Activated CD4-positive, alpha-beta memory T cell treated with anti-CD3 and anti-CD28 coated beads for 36 hours (primary cell): Measurements from ENCODE around the gene CCDC57. TPM values are rescaled to one million over a fixed set of nuclear protein-coding genes. Genes with fewer than 3 reads are reported as not detected.

ENCODE experiments used
- CTCF ChIA-PET: fragments of 350-600 bp; sonication (Branson Sonifier 250); formaldehyde crosslinking; loops from one replicate; lab custom pipeline; 2021; ENCODE audit warnings: antibody characterized with exemption, inconsistent platforms; lab: Charles Lee
- POLR2A ChIA-PET: fragments of 350-600 bp; sonication (Branson Sonifier 250); formaldehyde crosslinking; loops from one replicate; lab custom pipeline; 2021; ENCODE audit warnings: antibody characterized with exemption; lab: Charles Lee
- DNase-seq: peaks from one replicate; pipeline ENCODE4 v3.0.0-alpha.2; 2020
- H3K27ac Mint-ChIP-seq: one replicate; pipeline ENCODE4 v1.8.0; 2021; ENCODE audit warnings: mixed read lengths
- H3K27me3 Mint-ChIP-seq: one replicate; pipeline ENCODE4 v1.8.0; 2021; ENCODE audit warnings: mixed read lengths
- H3K36me3 Mint-ChIP-seq: one replicate; pipeline ENCODE4 v1.8.0; 2021; ENCODE audit warnings: mixed read lengths
- H3K4me1 Mint-ChIP-seq: one replicate; pipeline ENCODE4 v1.8.0; 2021; ENCODE audit warnings: low read depth, mixed read lengths
- H3K4me3 Mint-ChIP-seq: one replicate; pipeline ENCODE4 v1.8.0; 2021; ENCODE audit warnings: mild to moderate bottlenecking, mixed read lengths
- H3K9me3 Mint-ChIP-seq: one replicate; pipeline ENCODE4 v1.8.0; 2021; ENCODE audit warnings: mixed read lengths
- intact Hi-C: fragments of 100-400 bp; cut with micrococcal nuclease; formaldehyde crosslinking; loops from one replicate; pipeline ENCODE4 v1.15.1; 2023
- total RNA-seq, 2 experiments: library from RNA; stranded (reverse); gene quantifications; one replicate each; pipeline ENCODE4 v1.2.3, GENCODE V29; 2021

Gene CCDC57
- total RNA-seq, 2 experiments from 2014 or later = 49.6 to 51.7 TPM

DNA sequence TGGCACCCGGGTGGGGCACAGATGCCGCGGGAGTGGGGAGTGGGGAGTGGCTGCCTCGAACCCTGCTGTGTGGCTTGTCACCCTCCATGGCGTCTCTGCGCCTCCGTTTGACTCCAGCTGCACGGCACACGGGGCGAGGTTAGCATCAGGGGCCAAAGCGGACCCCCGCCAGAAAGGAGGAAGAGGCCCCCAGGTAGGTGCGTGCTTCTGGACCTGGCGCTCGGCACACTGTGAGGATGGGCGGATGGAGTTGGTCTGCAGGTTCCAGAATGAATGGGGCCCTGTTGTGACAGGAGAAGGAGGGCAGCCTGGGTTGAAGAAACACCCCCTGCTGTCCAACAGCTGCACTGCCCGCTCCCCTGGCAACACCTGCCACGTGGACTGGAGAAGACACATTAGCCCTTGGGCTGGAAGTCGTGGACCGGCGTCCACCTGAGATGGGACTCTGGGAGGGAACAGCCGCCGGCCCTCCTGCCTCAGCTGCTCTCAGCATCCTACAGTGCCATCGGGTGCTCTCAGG is 105.2 kb downstream of the CCDC57 start:
- peak; percentile 37 for DNase-seq
- Mint-ChIP-seq H3K4me3 (no peak overlapping the region), H3K9me3 (no peaks in the 10 kb centered on the region), H3K36me3 (peaks cover 1% of the 10 kb centered on the region), H3K27me3 (no peaks in the 10 kb centered on the region), H3K4me1 (peaks cover 29% of the 10 kb centered on the region), H3K27ac (peak overlapping the region; percentile 96)
- intact Hi-C loops = no loop called here
- ChIA-PET POLR2A (interaction anchor here (0.5 to 1.6 kb wide), 4 partner anchors 9 to 94 kb away, joined by 3 to 8 read pairs (median 4); partner anchors contain the start of genes CENPX, FASN and LRRC45), CTCF (interaction anchor here (1.5 kb wide), 2 partner anchors 45 to 47 kb away, joined by 7 to 11 read pairs; no protein-coding TSS in a partner anchor)

DNA sequence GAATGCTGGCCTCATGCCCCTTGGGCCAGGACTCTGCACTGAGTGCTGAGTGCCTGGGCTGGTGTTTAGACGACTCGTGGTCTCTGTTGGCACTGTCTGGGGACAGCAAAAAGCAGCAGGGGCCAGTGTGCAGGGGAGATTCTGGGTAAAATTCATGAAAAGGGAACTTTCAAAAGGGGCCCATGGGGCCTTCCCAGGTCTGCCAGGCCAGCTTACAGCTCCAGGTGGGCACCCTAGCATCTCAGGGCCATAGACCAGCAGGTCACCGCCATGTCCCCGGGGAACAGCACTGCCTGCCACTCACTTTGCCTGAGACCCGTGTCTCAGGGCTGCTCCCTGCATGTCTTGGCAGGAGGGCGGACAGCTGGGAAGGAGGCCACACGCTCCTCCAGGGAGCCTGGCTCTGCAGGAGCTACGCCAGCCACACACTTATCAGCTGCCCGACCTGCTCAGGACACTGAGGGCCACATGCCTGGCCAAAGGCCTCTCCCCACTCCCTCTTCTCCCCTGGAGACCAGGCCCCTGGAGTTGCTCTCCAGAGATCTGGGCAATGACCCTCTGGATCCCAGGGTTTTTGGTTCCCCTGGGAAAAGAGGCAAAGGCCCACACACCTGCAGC is 105.8 kb downstream of the CCDC57 start:
- H3K27ac Mint-ChIP-seq = peak overlapping the region; percentile 96
- ChIA-PET CTCF (interaction anchor here (0.8 to 2.6 kb wide), 11 partner anchors 8 to 178 kb away, joined by 3 to 14 read pairs (median 6); partner anchors contain the start of genes DCXR and FASN), POLR2A (interaction anchor here (0.5 to 1.6 kb wide), 8 partner anchors 8 to 170 kb away, joined by 3 to 8 read pairs (median 4); partner anchors contain the start of genes CENPX, FASN, LRRC45 and PYCR1)
- H3K36me3 Mint-ChIP-seq = peaks cover 1% of the 10 kb centered on the region
- H3K9me3 Mint-ChIP-seq = no peaks in the 10 kb centered on the region
- peaks cover 29% of the 10 kb centered on the region for H3K4me1 Mint-ChIP-seq
- H3K4me3 Mint-ChIP-seq = peak overlapping the region; percentile 89
- intact Hi-C loops = loop anchor here (1.0 kb wide), 1 partner anchor 8 kb away; the partner anchor contains the start of gene FASN
- no peak for DNase-seq
- no peaks in the 10 kb centered on the region for H3K27me3 Mint-ChIP-seq

DNA sequence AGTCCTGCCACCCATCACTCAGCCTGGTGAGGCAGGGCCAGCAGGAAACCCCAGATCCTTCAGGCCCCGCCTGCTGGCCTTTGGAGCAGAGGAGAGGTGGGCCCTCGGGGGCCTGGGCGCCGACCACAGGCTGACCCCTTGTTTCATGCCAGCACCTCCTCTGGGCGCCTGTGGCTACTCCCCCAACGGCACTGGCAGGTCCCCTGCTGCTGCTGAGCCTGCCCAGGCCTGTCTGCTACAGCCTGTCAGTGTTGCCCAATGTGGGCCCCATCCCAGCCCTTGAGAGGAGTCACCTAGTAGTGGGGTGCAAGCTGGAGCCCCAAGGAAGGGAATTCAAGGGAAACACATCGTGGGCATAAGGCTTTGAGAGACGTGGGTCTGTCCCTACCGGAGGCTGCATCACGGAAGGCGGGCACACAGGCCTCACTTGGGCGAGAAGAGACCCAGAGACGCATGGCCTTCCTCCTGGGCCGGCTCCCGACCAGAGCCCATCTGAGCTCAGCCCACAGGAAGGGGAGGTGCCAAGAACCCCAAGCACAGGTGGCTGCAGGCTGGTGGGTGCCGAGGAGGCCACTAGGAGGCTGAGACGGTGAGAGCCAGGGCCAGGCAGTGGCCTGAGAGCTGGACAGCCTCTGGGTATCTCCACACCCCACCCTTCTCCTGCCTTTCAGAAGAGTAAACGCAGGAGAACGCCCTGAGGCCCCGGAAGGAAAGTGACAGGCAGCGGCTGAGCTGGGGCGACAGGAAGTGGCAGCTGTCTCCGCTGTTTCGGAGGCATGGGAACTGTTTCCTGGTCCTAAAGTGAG is 106.6 kb downstream of the CCDC57 start:
- H3K9me3 Mint-ChIP-seq = no peaks in the 10 kb centered on the region
- ChIA-PET CTCF (interaction anchor here (0.8 to 2.6 kb wide), 12 partner anchors 8 to 178 kb away, joined by 3 to 14 read pairs (median 5); partner anchors contain the start of genes DCXR and FASN), POLR2A (interaction anchor here (1.0 to 1.6 kb wide), 7 partner anchors 8 to 169 kb away, joined by 3 to 8 read pairs (median 3); partner anchors contain the start of genes CENPX, FASN, LRRC45 and PYCR1)
- peak; percentile 78 for DNase-seq
- intact Hi-C loops = loop anchor here (1.0 kb wide), 1 partner anchor 8 kb away; the partner anchor contains the start of gene FASN
- peaks cover 29% of the 10 kb centered on the region for H3K4me1 Mint-ChIP-seq
- peaks cover 1% of the 10 kb centered on the region for H3K36me3 Mint-ChIP-seq
- peak overlapping the region; percentile 89 for H3K4me3 Mint-ChIP-seq
- H3K27me3 Mint-ChIP-seq = no peaks in the 10 kb centered on the region
- H3K27ac Mint-ChIP-seq = peak overlapping the region; percentile 96

DNA sequence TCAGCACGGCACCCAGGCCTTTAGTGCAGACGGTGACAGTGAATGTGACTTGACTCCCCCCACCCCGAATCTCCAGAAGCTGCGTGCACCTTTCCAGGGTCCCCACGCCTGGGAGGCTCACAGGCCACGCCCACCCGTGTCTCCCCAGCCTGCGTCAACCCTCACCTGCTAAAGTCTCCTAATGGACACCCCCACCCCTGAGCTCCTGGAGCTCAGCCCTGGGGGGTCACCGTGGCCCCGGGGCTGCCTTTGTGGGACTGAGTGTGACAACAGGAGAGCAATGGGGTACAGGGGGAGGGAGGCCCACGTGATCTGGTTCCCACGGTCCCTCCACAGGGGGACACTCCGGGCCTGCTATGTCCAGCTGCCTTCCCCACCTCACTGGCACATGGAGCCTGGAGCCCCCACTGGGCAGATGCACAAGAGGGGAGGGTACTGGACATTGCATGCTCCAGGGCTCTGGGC is 107.2 kb downstream of the CCDC57 start:
- ChIA-PET CTCF (interaction anchor here (1.0 to 2.6 kb wide), 8 partner anchors 16 to 177 kb away, joined by 3 to 14 read pairs (median 6); partner anchors contain the start of gene DCXR), POLR2A (interaction anchor here (1.0 to 1.6 kb wide), 4 partner anchors 7 to 100 kb away, joined by 3 to 8 read pairs (median 3); partner anchors contain the start of gene FASN)
- intact Hi-C loops = no loop called here
- peaks cover 1% of the 10 kb centered on the region for H3K36me3 Mint-ChIP-seq
- H3K9me3 Mint-ChIP-seq = no peaks in the 10 kb centered on the region
- H3K4me3 Mint-ChIP-seq = peak overlapping the region; percentile 89
- DNase-seq = no peak
- peak overlapping the region; percentile 96 for H3K27ac Mint-ChIP-seq
- H3K27me3 Mint-ChIP-seq = no peaks in the 10 kb centered on the region
- H3K4me1 Mint-ChIP-seq = peaks cover 29% of the 10 kb centered on the region

DNA sequence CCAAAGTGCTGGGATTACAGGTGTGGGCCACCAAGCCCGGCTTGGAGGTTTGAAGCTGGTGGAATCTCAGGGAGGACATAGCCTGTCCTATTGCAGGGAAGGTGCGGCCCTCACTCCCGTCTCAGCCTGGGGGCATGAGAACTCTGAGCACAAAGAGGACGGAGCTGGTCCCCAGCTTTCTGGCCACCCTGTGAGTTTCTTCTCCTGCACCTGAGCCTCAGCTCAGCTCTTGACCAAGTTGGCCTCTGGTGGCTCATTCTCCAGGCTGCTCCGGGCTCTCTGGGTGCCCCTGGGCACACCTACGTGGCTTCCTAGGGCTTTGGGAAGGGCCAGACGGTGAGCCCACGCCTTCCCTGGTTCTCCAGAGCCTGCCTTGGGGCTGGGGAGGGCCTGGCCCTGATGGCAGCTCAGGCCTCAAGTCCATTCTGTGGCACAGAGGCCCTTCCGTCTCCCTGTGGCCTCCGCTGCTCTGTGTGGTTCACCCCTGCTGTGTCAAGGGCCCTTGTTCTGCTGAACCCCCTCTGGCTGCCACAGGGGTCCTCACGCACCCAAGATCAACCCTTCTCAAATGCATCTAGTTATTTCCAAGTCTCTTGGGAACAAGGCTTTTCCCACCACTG is 107.7 kb downstream of the CCDC57 start:
- H3K4me3 Mint-ChIP-seq = peak overlapping the region; percentile 89
- peaks cover 1% of the 10 kb centered on the region for H3K36me3 Mint-ChIP-seq
- H3K27me3 Mint-ChIP-seq = no peaks in the 10 kb centered on the region
- CTCF ChIA-PET = interaction anchor here (1.8 to 2.6 kb wide), 3 partner anchors 17 to 75 kb away, joined by 6 to 14 read pairs (median 7); partner anchors contain the start of gene DCXR
- H3K27ac Mint-ChIP-seq = peak overlapping the region; percentile 96
- intact Hi-C loops = no loop called here
- DNase-seq = no peak
- peaks cover 28% of the 10 kb centered on the region for H3K4me1 Mint-ChIP-seq
- POLR2A ChIA-PET = interaction anchor here (1.9 kb wide), 1 partner anchor 9 kb away, joined by 5 read pairs; no protein-coding TSS in a partner anchor
- H3K9me3 Mint-ChIP-seq = no peaks in the 10 kb centered on the region

DNA sequence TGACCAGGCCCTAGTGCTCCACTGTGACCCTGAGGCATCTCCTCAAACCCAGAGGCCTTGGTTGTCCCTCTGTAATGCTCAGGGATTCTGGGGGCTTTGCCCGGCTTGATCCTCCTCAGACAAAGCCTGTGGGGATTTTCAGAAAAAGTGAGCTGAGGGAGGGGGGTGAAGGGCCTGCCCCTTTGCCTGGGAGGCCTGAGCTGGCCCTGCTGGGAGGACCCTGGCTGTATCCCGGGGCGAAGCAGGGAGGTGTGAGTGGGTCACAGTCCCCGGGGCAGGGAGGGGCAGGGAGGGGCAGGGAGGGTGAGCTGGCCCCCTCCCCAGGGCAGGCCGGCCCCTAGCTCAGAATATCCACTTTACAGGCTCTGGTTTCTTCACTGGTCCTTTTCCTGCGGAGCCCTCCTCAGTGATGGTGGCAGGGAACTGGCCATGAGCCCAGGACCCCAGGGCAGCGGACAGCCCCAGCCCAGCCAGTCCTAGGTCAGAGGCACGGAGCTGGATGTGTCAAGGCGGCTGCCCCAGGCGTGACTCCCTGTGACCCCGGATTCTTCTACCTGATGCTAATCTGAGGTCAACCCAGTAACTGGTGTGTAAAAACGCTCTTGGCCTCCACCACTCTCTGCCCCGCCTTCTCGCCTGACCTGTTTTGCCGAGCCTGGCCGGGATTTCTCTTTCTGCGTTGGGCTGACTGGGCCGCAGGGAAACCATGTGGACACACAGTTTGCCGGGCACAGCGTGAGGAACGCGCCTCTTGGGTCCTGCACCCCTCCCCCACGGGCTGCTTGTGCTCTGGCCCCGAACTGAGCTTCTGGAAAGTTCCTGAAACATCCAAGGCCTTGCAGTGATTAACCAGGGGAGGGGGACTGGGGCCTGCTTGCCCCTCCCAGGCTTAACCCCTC is 108.8 kb downstream of the CCDC57 start:
- ChIA-PET POLR2A (interaction anchor here (1.9 kb wide), 1 partner anchor 8 kb away, joined by 5 read pairs; no protein-coding TSS in a partner anchor), CTCF (interaction anchor here (2.6 kb wide), 1 partner anchor 74 kb away, joined by 14 read pairs; no protein-coding TSS in a partner anchor)
- peaks cover 25% of the 10 kb centered on the region for H3K4me1 Mint-ChIP-seq
- no peak overlapping the region for H3K4me3 Mint-ChIP-seq
- no peak for DNase-seq
- H3K9me3 Mint-ChIP-seq = no peaks in the 10 kb centered on the region
- no peak overlapping the region for H3K27ac Mint-ChIP-seq
- intact Hi-C loops = no loop called here
- H3K36me3 Mint-ChIP-seq = peaks cover 1% of the 10 kb centered on the region
- no peaks in the 10 kb centered on the region for H3K27me3 Mint-ChIP-seq

DNA sequence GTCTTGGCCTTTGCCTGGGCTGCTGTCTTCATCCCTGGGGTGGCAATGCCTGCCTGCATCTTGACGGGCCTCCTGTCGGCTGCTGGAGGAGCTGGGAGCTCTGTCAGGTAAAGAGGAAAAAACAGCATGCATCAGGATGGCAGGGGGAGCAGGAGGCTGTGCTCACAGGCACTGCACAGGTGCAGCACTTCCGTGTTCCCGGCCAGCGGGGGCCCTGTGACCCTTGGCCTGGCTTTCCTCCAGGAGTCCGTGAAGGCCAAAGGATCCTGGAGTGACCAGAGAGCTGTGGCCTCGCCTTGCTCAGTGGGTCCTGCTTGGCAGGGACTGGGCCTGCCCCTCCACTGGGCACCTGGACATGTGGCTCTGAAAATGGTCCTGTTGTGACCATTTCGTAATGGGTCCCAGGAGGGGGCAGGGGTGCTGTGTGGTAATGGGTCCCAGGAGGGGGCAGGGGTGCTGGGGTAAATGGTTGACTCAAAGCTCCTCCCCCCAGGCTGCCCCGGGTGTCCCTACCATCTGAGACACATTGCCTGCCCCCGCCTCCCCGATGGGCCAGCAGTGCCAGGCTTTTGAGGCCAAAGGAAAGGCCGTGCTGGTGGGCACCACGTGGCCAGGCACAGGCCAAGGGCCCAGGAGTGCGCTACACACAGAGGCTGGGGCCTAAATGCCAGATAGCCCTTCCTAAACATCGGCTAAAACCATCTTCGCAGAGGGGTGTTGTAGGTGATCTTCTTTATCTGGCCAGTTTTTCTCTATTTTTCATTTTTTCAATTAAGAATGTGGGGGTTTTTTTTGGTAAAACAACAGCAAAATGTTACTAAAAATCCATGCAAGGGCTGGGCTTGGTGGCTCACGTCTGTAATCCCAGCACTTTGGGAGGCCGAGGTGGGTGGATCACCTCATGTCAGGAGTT is 110.6 kb downstream of the CCDC57 start:
- no peaks in the 10 kb centered on the region for H3K9me3 Mint-ChIP-seq
- CTCF ChIA-PET = interaction anchor here (0.6 kb wide), 1 partner anchor 84 kb away, joined by 3 read pairs; no protein-coding TSS in a partner anchor

DNA sequence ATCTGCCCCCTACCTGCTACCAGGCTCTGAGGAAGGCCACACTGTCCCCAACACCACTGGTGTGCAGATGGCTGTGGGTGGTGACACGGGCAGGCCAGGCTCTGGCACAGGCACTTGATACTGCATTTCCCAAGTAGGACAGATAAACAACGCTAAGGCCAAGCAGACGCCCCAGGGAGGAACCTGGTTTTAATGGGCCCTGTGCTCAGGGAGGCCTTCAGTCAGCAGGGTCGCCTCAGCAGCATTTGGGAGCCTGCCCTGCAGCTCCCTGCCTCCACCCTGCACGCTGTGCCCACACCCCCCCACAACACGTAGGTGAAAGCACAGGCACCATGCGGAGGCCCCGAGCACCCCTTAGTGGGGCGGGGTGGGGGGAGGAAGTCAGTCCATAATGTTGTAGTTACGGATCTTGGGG is 111.3 kb downstream of the CCDC57 start:
- Mint-ChIP-seq H3K36me3 (peaks cover 1% of the 10 kb centered on the region), H3K4me1 (peaks cover 16% of the 10 kb centered on the region), H3K4me3 (no peak overlapping the region), H3K9me3 (no peaks in the 10 kb centered on the region), H3K27ac (peak overlapping the region; percentile 5), H3K27me3 (no peaks in the 10 kb centered on the region)
- POLR2A ChIA-PET = no interaction called here
- DNase-seq = no peak
- CTCF ChIA-PET = no interaction called here
- intact Hi-C loops = no loop called here

More for the DNA sequence above, 110.6 kb downstream of the CCDC57 start:
- no peak overlapping the region for H3K4me3 Mint-ChIP-seq
- peaks cover 18% of the 10 kb centered on the region for H3K4me1 Mint-ChIP-seq
- peak overlapping the region; percentile 45 for H3K27ac Mint-ChIP-seq
- no peak for DNase-seq
- intact Hi-C loops = no loop called here
- H3K36me3 Mint-ChIP-seq = peaks cover 1% of the 10 kb centered on the region
- POLR2A ChIA-PET = no interaction called here
- H3K27me3 Mint-ChIP-seq = no peaks in the 10 kb centered on the region

DNA sequence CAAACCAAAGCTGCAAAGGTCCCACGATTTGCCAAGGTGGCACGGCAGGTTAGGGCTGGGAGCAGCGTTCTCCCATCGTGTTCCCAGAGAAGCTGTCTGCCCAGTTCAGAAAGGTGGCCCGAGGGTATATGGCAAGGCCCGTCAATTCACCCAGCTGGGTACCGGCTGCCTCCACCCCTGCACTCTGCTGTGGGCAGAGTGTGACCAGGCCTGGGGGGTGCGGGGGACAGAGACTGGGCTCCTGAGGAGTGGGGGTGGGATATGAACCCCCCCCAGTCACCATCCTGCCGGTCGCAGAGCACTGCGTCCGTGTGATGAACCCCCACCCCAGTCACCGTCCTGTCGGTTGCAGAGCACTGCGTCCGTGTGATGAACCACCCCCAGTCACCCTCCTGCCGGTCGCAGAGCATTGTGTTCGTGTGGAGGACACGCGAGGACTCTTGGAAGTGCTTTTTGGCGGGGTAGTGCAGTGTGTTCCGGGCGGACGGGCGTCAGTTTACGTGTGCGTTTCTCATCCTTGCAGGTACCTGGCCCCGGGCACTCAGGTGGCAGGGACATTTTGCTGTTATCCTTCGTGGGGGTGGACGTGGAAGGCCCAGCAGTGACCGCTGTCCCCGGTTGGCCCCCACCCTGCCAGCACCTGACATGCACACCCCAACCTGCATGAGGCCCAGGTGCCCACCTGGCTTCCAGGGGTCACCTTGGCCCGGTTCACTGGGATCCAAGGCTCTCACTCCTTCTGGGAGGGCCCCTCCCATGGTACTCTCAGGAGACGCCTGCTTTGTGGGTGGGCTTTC is 111.9 kb downstream of the CCDC57 start:
- DNase-seq = no peak
- intact Hi-C loops = no loop called here
- peak overlapping the region; percentile 5 for H3K27ac Mint-ChIP-seq
- H3K36me3 Mint-ChIP-seq = peaks cover 2% of the 10 kb centered on the region
- H3K4me3 Mint-ChIP-seq = no peak overlapping the region
- ChIA-PET POLR2A (no interaction called here), CTCF (interaction anchor here (0.9 kb wide), 1 partner anchor 51 kb away, joined by 3 read pairs; no protein-coding TSS in a partner anchor)
- H3K9me3 Mint-ChIP-seq = no peaks in the 10 kb centered on the region
- H3K4me1 Mint-ChIP-seq = peaks cover 20% of the 10 kb centered on the region
- H3K27me3 Mint-ChIP-seq = no peaks in the 10 kb centered on the region
